Activated naive CD4-positive, alpha-beta T cell (primary cell): ENCODE results near the gene ZNF74.

ENCODE experiments used
- DNase-seq, 4 experiments: peaks; one replicate each; lab custom pipeline; 2025; lab: John Stamatoyannopoulos, UW

The ZNF74 gene

GRCh38 chr22:20420157-20420842 lies 26.3 kb downstream of the ZNF74 start:
- no peak for DNase-seq

- no peak for DNase-seq
Observed at GRCh38 chr22:20421507-20421874, 27.5 kb downstream of the ZNF74 start.

- DNase-seq = no peak
Observed at GRCh38 chr22:20422271-20423007, 28.5 kb downstream of the ZNF74 start.

- no peak for DNase-seq
Observed at GRCh38 chr22:20423008-20423905, 29.3 kb downstream of the ZNF74 start.

- no peak for DNase-seq
Observed at GRCh38 chr22:20423906-20424551, 30.1 kb downstream of the ZNF74 start.

- no peak for DNase-seq
Observed at GRCh38 chr22:20424568-20424931, 30.6 kb downstream of the ZNF74 start.

GRCh38 chr22:20424932-20425565 lies 31.1 kb downstream of the ZNF74 start:
- no peak for DNase-seq

- DNase-seq = no peak
Observed at GRCh38 chr22:20425566-20426258, 31.8 kb downstream of the ZNF74 start.

- DNase-seq = no peak
Observed at GRCh38 chr22:20426259-20426615, 32.3 kb downstream of the ZNF74 start.

- no peak for DNase-seq
Observed at GRCh38 chr22:20427104-20427944, 33.4 kb downstream of the ZNF74 start.

GRCh38 chr22:20427945-20428417 lies 34.0 kb downstream of the ZNF74 start:
- no peak for DNase-seq

GRCh38 chr22:20428496-20429253 lies 34.7 kb downstream of the ZNF74 start:
- no peak for DNase-seq

GRCh38 chr22:20429254-20430100 lies 35.5 kb downstream of the ZNF74 start:
- peak; percentile 22 to 81 (median 61) for DNase-seq

GRCh38 chr22:20430101-20430719 lies 36.3 kb downstream of the ZNF74 start:
- DNase-seq = no peak

GRCh38 chr22:20430720-20431510 lies 37.0 kb downstream of the ZNF74 start:
- DNase-seq = peak in 1 of 4 experiments; percentile 56

- no peak for DNase-seq
Observed at GRCh38 chr22:20431511-20432192, 37.7 kb downstream of the ZNF74 start.
